Measurements from ENCODE around the gene TENM3.

The TENM3 gene

DNA sequence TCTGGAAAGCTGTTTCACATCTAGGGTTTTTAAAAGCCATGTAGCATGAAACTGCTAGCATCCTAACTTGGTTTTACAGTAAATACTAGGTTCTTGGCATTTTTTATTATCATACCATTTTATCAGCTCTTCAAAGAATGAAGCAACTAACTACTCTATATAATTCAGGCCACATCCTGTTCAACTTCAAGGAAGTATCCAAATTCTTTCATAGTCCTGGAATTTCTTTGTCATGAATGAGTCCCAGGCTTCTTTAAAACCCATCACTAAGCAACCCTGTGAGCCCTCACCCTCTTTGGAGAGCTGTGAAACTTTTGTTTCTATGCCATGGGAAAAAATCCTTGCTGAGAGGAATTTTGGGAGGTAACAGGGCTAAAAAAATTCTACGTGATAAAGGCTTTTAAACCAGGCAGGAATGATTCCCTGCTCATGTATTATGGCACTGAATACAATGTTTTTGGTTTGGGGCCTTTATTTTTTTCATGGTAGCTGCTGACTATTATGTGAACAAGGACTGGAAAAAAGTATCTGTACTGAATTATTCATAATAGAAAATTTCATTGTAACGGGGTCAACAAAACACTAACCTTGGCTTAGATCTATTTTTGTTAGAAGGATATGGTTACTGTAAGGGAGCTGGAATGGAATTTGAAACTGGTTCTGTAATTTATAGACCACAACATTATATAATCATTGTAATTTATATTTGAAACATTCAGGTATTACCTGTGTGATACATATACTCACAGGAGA is 509.1 kb downstream of the TENM3 start:
- no peak for DNase-seq

DNA sequence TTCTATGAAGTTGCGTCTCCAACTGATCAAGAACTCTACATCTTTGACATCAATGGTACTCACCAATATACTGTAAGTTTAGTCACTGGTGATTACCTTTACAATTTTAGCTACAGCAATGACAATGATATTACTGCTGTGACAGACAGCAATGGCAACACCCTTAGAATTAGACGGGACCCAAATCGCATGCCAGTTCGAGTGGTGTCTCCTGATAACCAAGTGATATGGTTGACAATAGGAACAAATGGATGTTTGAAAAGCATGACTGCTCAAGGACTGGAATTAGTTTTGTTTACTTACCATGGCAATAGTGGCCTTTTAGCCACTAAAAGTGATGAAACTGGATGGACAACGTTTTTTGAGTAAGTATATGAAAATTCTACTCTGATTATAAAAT is 511.7 kb downstream of the TENM3 start:
- DNase-seq: no peak

GRCh38 chr4:182756161-182756690 is 513.0 kb downstream of the TENM3 start:
- DNase-seq: no peak

- DNase-seq: no peak
Observed at GRCh38 chr4:182758273-182758672, 515.1 kb downstream of the TENM3 start.

DNA sequence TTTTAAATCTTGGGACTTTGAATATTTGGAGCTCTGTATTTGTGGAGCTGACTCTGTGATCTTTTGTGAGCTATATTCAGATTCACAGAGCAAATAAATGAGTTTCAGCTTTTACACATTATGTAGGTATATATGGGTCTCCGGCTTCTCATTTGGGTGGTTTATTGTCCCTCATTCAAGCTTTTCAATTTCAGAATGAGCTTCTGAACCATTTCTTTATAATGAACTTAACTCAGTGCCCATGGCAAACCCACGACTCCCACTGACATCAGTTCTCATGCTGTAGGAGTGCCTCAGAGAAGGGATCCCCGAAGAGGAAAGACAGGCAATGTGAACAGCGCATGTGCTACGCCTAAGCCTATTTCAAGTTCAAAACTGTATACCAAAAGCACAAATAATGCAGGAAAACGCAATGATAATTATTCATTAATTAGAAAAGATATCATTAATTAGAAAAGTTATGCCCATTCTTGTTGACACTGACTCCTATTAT is 517.4 kb downstream of the TENM3 start:
- no peak for DNase-seq

GRCh38 chr4:182764137-182764536 is 520.9 kb downstream of the TENM3 start:
- DNase-seq: no peak

DNA sequence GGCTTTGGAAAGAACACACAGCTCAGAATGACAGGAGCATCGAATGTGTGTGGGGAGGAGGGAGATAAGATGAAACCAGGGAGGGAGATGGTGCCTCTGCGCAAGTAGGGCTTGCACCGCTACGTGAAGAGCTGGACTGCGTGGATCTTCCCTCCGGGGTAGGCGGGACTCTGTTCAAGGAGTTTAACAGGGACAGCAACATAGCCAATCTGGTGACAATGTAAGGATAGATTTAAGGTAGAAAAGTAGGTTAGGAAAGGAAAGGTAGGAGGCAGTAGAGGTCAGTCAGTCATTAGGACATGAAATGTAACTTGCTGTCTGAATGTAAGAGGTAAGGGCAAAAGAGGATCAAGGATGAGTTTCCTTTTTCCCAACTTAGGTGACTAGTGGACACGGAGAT is 521.4 kb downstream of the TENM3 start:
- DNase-seq: no peak

GRCh38 chr4:182765987-182766856 is 523.0 kb downstream of the TENM3 start:
- DNase-seq: no peak

GRCh38 chr4:182766857-182767250 is 523.7 kb downstream of the TENM3 start:
- no peak for DNase-seq

DNA sequence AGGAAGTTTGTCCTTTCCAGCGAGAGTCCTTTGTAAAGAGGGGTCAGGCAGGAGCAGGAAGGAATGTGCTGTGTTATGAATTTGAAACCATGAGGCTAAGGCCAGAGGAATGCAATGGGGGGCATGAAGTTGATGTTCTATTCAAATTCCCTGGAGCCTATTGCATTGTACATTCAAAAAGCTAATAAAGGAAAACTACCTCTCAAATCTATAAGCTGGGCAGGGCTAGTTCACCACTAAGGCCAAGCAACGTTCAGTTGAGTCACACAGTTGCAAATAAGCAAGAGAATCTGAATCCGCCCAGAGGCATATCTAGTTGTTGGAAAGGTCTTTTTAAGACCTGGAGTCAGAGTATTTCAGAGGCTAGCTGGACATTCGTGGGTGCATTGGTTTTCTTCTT is 525.6 kb downstream of the TENM3 start:
- DNase-seq: no peak

GRCh38 chr4:182770259-182770995 is 527.2 kb downstream of the TENM3 start:
- no peak for DNase-seq

- no peak for DNase-seq
Observed at GRCh38 chr4:182770996-182771514, 527.9 kb downstream of the TENM3 start.

DNA sequence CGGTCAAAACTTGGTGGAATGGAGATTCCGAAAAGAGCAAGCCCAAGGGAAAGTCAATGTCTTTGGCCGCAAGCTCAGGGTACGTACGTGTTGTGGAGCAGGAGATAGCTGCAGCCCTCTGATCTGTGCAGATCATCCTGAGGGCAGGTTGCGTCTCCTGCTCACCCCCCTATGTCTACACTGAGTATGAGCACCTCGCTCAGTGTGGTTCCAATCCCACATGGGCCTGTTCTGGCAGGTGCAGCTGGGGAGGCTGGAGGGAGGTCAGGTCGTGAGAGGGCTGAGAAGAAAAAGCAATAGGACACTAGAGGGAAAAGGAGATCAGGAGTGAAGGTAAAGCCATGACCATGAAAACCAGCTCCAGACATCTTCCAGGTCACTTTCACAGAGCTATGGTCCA is 531.9 kb downstream of the TENM3 start:
- DNase-seq: no peak

DNA sequence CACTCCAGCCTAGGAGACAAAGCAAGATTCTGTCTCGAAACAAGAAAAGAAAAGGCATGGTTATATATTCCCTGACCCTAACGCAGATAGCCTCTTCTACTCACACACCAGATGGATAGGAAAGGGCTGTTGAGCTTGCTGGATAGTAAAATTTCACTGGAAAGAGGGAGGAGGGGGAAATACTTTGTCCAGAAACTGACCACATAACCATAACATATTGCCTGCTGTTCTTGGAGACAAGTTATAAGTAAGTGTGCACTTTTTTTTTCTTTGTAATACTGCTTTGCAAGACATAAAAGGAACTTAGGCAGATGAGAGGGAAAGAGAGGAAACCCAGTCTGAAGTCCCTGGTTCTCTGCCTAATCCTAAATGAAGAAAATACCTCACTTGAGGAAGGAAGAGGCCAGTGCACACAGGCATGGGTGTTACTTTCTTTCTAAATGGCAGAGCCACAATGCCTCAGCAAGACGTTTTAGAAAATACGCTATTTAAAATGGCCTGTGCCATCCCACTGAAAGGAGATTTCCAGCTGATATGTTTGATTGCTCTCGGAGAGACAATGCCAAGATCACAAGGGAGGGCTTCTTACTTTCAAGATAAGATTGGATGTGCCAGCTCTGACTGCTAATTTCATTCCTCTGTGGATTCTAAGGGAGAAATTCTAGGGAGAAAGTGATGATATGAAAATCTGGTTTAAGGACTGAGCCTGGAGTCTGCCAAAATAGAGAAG is 533.3 kb downstream of the TENM3 start:
- DNase-seq: no peak

- no peak for DNase-seq
Observed at GRCh38 chr4:182778222-182778982, 535.2 kb downstream of the TENM3 start.

GRCh38 chr4:182786991-182787390 is 543.8 kb downstream of the TENM3 start:
- DNase-seq: no peak

DNA sequence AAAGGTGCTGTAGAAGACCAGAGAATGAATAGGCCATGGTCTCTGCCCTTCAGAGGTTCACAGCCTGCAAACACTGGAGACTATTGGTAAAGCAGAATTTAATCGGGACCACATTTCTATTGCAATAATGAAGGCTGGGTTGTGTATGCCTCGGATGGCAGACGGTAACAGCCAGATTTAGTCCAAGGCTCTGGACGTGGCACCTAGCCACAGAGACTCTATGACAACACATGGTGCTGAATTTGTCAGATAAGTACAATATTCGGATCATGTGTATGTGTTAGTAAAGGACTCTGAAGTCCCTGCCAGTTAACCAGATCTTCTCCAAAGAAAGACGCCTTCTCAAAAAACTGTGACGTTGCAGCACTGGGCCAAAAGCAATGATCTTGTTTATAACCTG is 545.0 kb downstream of the TENM3 start:
- no peak for DNase-seq

- no peak for DNase-seq
Observed at GRCh38 chr4:182789529-182789928, 546.3 kb downstream of the TENM3 start.

DNA sequence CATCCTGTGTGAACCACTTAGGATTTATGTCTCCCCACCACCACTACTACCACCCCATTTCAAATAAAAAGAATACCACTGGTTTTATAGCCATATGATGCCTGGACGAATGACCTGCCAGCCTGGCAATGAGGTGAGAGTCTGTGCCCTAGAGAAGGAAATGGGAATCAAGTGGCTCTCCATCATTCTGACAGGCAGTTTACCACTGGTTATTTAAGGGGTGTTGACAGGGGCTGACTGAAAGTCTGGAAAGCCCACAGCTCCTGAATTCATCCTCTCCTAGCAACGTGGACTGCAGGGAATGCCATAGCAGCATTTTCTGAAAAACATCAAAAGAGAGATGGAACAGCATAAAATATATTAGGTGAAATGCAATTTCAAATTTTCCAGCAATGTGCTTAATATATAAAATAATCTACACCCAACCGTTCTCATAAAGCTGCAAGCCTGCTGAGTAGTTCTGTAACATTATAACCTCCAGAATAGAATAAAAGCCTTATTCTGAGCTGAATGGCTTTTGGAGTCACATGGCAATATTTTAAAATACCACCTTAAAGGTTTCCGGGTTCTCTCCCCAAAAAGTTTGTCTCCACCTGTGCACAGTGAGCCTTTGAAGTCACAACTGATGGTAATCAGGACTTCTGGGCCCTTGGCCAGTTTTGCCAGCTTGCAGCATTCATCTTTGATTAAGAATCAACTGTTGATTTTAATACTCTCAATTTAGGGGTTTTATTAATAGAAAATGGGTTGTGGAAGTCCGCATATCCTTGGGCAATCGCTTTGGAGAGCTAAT is 552.4 kb downstream of the TENM3 start:
- no peak for DNase-seq

DNA sequence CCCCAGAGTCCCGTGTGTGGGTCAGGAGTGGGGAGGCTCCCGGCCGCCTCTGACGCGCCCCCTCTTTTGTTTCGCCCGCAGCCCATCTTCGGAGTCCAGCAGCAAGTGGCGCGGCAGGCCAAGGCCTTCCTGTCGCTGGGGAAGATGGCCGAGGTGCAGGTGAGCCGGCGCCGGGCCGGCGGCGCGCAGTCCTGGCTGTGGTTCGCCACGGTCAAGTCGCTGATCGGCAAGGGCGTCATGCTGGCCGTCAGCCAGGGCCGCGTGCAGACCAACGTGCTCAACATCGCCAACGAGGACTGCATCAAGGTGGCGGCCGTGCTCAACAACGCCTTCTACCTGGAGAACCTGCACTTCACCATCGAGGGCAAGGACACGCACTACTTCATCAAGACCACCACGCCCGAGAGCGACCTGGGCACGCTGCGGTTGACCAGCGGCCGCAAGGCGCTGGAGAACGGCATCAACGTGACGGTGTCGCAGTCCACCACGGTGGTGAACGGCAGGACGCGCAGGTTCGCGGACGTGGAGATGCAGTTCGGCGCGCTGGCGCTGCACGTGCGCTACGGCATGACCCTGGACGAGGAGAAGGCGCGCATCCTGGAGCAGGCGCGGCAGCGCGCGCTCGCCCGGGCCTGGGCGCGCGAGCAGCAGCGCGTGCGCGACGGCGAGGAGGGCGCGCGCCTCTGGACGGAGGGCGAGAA is 556.5 kb downstream of the TENM3 start:
- DNase-seq: no peak

Data from effector CD8-positive, alpha-beta T cell (primary cell).